ENCODE measurements around the gene STX2.

STX2 gene

DNA sequence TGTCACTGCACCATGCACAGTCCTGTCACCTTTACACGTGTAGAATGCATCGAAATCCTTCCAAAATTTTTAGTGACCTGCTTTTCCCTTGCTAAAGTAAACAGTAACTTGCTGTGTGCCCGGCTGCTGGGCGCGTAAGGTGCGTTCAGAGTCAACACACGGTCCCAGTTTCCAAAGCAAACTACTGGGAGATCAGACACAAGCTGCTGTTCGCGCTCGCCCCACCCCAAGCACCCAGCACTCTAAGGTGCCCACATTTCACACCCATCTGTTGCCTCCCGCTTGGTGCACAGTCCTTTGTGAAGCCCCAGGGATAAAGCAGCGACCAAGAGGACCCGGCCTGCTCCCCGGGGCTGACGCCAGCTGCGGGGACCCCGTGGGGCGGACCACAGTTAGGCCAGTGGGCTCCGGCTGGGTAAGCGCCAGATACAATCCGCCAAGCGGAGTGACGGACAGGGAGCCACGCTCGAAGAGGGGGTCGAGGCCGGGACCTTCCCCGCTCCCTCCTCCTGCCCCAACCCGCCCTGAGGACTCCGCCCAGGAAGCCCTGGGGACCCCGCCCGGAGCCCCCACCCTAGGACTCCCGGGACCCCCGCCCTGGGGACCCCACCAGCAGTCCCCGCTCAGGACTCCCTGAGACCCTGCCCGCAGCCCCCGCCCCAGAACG is 633 bp downstream of the STX2 start:
- H3K27me3 ChIP-seq (ENCODE audit: low read length): no peaks in the 10 kb centered on the region
- H3K4me2 ChIP-seq (ENCODE audit: low read depth, low read length, poor library complexity, severe bottlenecking): peak overlapping the region; percentile 92
- no peaks in the 10 kb centered on the region for H3K36me3 ChIP-seq (ENCODE audit: low read length)
- H3K9me3 ChIP-seq (ENCODE audit: insufficient read depth, low read length): no peaks in the 10 kb centered on the region
- H3K79me2 ChIP-seq (ENCODE audit: insufficient read depth, low read length): 0 out of 2 replicates have a peak, but pooled peaks cover 4% of the 10 kb centered on the region
- H3K27ac ChIP-seq (ENCODE audit: low read depth, low read length): no peak overlapping the region
- 0 out of 2 replicates have a peak, but pooled peaks cover 3% of the 10 kb centered on the region for H3F3A ChIP-seq (ENCODE audit: insufficient read depth)
- no peak for TF ChIP-seq EZH2phosphoT487 (conservative IDR thresholded peaks at IDR 0.05; ENCODE audit: low read length)
- TF ChIP-seq, protein P1, sequence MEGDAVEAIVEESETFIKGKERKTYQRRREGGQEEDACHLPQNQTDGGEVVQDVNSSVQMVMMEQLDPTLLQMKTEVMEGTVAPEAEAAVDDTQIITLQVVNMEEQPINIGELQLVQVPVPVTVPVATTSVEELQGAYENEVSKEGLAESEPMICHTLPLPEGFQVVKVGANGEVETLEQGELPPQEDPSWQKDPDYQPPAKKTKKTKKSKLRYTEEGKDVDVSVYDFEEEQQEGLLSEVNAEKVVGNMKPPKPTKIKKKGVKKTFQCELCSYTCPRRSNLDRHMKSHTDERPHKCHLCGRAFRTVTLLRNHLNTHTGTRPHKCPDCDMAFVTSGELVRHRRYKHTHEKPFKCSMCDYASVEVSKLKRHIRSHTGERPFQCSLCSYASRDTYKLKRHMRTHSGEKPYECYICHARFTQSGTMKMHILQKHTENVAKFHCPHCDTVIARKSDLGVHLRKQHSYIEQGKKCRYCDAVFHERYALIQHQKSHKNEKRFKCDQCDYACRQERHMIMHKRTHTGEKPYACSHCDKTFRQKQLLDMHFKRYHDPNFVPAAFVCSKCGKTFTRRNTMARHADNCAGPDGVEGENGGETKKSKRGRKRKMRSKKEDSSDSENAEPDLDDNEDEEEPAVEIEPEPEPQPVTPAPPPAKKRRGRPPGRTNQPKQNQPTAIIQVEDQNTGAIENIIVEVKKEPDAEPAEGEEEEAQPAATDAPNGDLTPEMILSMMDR (IDR thresholded peaks at IDR 0.05; ENCODE audit: insufficient read depth, low read length, poor library complexity, severe bottlenecking): no peak
- H3K9ac ChIP-seq (ENCODE audit: low read length): peak overlapping the region; percentile 69
- peak overlapping the region; percentile 82 for H2AFZ ChIP-seq (ENCODE audit: low read depth, low read length, severe bottlenecking)
- H3K9me2 ChIP-seq (replicated peaks; ENCODE audit: insufficient read depth, low read length): no peaks in the 10 kb centered on the region
- H3K4me3 ChIP-seq (ENCODE audit: insufficient read depth, low read length, poor library complexity, severe bottlenecking): peak overlapping the region; percentile 72
- H4K20me1 ChIP-seq (ENCODE audit: low read depth, low read length): no peaks in the 10 kb centered on the region

DNA sequence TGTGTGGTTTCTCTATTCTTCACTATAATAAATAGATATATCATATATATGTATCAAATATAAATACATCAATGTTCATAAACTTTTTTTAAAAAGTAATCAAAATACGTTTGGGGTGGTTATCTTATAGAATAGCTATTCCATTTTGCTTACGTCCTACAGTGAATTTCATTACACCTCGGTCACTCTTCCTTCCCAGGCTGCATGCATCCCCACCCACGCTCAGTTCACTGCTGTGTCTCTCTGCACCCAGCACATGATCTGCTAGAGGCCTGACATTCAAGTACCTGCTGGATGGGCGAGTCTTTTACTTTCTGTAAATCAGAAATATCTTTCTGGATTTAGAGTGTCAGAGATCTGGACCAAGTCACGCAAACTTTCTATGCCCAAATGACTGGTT is 3.6 kb downstream of the STX2 start:
- Histone ChIP-seq H3K27ac (ENCODE audit: low read depth, low read length) (no peak overlapping the region), H3K9me2 (replicated peaks; ENCODE audit: insufficient read depth, low read length) (no peaks in the 10 kb centered on the region), H3K4me2 (ENCODE audit: low read depth, low read length, poor library complexity, severe bottlenecking) (no peak overlapping the region), H3K9me3 (ENCODE audit: insufficient read depth, low read length) (no peaks in the 10 kb centered on the region), H3K27me3 (ENCODE audit: low read length) (no peaks in the 10 kb centered on the region), H3K36me3 (ENCODE audit: low read length) (no peaks in the 10 kb centered on the region), H3F3A (ENCODE audit: insufficient read depth) (0 out of 2 replicates have a peak, but pooled peaks cover 3% of the 10 kb centered on the region), H2AFZ (ENCODE audit: low read depth, low read length, severe bottlenecking) (no peak overlapping the region), H3K9ac (ENCODE audit: low read length) (no peak overlapping the region), H3K4me3 (ENCODE audit: insufficient read depth, low read length, poor library complexity, severe bottlenecking) (no peak overlapping the region), H4K20me1 (ENCODE audit: low read depth, low read length) (no peaks in the 10 kb centered on the region), H3K79me2 (ENCODE audit: insufficient read depth, low read length) (0 out of 2 replicates have a peak, but pooled peaks cover 12% of the 10 kb centered on the region)
- TF ChIP-seq EZH2phosphoT487 (conservative IDR thresholded peaks at IDR 0.05; ENCODE audit: low read length): no peak
- TF ChIP-seq, protein P1 (IDR thresholded peaks at IDR 0.05; ENCODE audit: insufficient read depth, low read length, poor library complexity, severe bottlenecking): no peak

DNA sequence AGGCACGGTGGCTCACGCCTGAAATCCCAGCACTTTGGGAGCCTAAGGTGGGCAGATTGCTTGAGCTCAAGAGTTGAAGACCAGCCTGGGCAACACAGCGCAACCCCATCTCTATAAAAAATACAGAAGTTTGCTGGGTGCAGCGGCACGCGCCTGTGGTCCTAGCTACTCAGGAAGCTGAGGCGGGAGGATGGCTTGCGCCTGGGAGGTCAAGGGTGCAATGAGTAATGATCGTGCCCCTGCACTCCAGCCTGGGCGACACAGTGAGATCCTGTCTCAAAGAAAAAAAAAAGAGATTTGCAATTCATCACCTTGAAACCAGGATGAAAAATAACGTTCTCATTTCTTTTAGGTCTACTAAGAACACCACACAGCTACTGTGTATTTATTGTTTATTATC is 4.0 kb downstream of the STX2 start:
- Histone ChIP-seq H3K9ac (ENCODE audit: low read length) (no peak overlapping the region), H3F3A (ENCODE audit: insufficient read depth) (0 out of 2 replicates have a peak, but pooled peaks cover 3% of the 10 kb centered on the region), H3K27me3 (ENCODE audit: low read length) (no peaks in the 10 kb centered on the region), H3K79me2 (ENCODE audit: insufficient read depth, low read length) (0 out of 2 replicates have a peak, but pooled peaks cover 15% of the 10 kb centered on the region), H3K4me2 (ENCODE audit: low read depth, low read length, poor library complexity, severe bottlenecking) (no peak overlapping the region), H3K4me3 (ENCODE audit: insufficient read depth, low read length, poor library complexity, severe bottlenecking) (no peak overlapping the region), H2AFZ (ENCODE audit: low read depth, low read length, severe bottlenecking) (no peak overlapping the region), H3K27ac (ENCODE audit: low read depth, low read length) (no peak overlapping the region), H3K9me3 (ENCODE audit: insufficient read depth, low read length) (no peaks in the 10 kb centered on the region), H4K20me1 (ENCODE audit: low read depth, low read length) (no peaks in the 10 kb centered on the region), H3K36me3 (ENCODE audit: low read length) (no peaks in the 10 kb centered on the region), H3K9me2 (replicated peaks; ENCODE audit: insufficient read depth, low read length) (no peaks in the 10 kb centered on the region)
- TF ChIP-seq EZH2phosphoT487 (conservative IDR thresholded peaks at IDR 0.05; ENCODE audit: low read length): no peak
- TF ChIP-seq, protein P1 (IDR thresholded peaks at IDR 0.05; ENCODE audit: insufficient read depth, low read length, poor library complexity, severe bottlenecking): no peak

Data from SU-DHL-6 (cell line).